ELF-1 (cell line): Measurements from ENCODE around the gene C12orf50.
"Not testable (repeated sequence)": the region's sequence is repeated elsewhere in the genome, so short reads cannot be mapped to it uniquely, and the experiment has no call there.

Source experiments
- DNase-seq: peaks from one replicate; pipeline ENCODE4 v3.0.0-alpha.2; 2016; ENCODE audit warnings: low read depth, low spot score

Gene C12orf50, protein sequence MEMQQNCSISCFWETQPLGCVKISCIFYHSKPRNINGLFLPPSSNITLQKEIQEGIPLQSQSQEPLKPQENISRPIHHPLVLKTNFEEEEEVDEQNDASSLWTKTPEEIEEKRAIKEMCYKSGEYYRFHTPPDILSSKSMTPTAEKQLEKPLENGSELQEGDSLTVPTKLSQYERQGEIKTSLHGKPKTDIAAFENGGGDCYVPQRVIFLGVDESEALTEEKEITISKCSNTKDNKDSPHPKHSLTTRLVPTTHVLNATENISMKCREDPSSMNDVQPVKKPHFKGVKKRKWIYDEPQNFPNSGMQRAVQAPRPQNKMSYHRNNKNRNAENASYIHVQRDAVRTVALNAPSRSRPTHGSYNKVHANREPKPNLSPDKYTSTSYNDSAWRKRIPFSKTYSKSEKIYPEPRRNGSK

DNA sequence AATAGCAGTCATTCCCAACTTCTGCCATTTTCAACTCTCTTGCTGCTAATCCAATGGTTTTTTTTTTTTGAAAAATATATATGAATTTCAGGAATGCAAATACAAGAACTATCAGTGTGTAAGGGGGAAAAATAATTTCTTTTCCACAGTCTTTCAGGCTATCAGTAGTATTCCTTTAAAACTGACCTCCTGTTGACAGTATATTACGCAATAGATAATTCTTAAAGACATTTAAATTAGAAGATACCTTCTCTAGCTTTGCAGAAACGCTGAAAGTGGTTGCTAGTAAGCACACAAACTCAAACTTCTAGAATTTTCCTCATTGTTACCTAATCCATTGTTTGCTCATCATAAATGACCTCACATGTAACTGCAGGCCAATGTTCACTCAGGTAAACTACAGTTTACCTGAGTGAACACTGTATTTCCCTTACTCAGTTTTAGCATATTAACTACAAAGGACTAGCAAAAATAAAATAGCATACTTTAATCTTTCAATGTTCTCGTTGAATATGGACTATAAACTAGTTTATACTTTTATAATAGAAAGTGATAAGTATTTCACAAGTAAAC, at the start of gene C12orf50:
Gene C12orf50 (minus strand): TSS at position 309 of the 573 bp plus-strand sequence. CDS start 2,439 bp downstream, outside the sequence.
- DNase-seq, result no peak

DNA sequence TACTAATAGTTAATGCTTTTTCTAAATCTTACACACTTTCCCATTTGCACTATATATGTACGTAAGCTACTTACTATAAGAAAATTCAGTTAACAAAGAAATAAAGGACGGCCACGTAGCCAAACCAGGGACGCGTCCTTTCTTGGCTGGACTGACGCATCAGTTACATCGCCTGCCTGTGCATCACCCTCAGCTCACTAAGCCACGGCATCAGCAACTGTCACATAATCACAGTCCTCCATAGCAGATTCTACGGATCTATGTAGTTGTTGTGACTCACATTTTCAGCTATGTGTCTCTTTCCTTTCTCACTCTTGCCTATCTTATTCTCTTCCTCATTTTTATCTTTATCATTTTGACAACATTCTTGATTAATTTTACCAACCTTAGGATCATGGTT, 38.1 kb upstream of the C12orf50 start:
- DNase-seq, result no peak

DNA sequence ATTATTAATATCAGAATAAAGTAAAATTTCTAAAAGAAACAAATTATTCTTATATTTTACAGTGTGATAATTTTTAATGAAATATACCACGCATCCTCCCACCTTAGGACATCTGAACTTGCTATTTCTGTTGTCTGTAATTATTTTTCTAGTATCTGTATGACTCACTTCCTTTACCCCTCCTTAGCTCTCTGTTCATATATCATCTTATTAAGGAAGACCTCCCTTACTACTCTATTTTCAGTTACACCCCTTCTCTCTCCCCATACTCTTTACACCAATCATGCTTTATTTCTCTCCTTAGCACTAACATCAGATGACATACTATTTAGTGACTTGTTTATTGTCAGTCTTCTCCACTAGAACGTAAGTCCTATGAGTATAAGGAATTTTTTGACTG, 34.2 kb upstream of the C12orf50 start:
- no peak for DNase-seq

DNA sequence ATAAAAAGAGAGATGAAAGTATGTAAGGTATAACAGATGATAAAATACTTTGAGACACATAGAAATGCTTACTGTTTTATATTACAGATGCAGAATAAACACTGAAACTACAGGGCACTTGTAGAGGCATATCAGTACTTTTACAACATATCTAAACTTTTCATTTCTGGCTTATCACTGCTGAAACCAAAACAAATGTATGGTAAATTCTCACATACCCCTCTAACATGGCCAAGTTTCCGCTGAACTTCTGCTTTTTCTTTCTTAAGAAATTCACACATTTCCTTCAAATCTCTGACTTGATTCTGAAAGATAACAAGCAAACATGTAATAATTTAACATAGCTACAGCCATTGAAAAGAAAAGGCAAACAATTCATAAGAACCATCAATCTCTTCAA, 33.3 kb upstream of the C12orf50 start:
- no peak for DNase-seq

DNA sequence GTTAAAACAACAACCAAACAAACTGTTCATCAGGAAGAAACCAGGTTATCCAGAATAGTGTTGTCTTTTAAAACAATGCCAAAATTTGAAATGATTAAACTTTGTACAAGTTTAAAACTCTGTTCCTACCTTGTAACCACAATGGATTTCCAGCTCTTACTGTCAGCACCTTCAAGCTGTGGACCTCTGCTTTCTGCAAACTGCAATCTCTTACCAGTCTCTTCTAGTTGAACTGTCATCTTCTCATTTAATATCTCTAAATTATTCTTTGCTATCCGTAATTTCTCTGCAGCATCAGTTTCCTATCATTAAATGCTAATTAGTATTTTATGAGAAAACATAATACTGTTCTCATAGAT, 29.5 kb upstream of the C12orf50 start:
- no peak for DNase-seq

DNA sequence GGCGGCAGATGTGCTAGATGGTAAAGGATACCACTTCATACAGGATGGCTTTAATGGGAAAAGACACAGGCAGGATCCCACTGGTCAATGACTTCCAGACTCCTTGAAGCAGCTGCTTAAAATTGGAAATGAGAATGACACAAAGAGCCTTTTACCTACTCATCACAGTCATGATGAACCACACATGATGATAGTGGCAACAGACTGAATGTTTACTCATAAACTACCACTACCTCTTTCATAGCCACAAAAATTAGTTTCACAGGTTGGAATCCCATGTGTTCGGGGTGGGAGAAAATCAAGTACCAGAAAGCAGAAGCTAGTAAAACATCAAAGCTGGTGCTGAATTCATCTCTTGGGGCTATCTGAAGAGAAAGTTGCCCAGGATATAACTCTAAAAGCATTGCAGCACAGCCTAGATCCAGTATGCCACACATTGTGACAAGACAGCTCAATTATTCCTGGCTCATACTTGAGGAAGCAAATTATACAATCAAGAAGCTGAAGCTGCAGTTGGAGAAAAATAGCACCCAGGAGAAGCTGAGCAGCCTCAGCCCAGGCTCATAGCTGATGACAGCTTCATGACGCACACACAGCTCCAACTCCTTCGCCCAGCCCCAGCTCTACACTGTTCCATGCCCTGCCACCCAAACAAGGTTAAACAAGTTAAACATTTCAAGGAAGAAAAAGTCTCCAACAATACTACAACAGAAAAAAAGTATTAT, 29.0 kb upstream of the C12orf50 start:
- no peak for DNase-seq

DNA sequence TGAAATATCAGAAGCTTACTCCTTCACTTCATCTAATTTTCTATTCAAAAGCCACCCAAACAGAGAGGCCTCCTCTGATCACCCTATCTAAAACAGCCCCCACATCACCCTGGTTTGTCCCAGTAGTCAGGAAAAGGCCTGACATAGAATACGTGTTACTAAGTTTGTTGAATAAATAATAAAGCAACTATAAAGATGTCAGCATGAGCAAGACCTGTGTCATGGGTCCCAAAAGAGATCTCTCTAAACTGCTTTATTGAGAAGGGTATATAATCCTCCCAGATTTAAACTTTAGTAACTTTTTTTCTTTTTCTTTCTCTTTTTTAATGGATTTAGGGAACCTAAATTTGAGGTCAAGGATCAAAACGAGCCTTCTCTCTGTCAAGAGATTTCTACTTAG, 27.4 kb upstream of the C12orf50 start:
- DNase-seq, result no peak

DNA sequence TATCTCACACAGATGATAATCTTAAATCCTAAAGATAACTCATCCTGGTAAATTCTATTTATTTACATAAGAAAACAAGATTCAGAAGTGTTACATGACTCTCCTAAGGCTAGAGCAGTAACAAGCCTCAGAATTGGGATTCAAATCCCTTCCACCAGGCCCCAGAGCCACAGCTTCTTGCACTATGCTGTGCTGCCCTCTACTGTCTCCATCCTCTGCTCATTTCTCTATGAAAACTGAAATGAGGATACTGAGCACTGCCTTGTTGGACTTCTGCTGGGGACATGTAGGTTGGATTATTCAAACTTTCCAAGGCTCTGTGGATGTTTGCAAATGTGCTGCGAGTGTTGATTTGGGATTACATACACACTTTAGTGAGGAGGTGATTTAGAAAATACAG, 23.5 kb upstream of the C12orf50 start:
- peak; percentile 27 for DNase-seq

DNA sequence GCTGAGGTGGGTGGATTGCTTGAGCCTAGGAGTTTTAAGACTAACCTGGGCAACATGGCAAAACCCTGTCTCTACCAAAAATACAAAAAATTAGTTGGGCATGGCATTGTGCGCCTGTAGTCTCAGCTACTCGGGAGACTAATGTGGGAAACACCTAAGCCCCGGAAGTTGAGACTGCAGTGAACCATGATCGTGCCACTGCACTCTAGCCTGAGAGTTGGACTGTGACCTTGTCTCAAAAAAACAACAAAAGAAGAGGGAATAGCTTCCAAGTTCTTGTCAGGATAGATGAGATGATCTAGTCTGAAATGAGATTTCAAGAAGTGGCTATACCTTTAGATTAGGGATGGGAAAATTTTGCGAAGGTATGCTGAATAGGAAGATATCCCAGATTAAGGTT, 14.8 kb upstream of the C12orf50 start:
- no peak for DNase-seq

DNA sequence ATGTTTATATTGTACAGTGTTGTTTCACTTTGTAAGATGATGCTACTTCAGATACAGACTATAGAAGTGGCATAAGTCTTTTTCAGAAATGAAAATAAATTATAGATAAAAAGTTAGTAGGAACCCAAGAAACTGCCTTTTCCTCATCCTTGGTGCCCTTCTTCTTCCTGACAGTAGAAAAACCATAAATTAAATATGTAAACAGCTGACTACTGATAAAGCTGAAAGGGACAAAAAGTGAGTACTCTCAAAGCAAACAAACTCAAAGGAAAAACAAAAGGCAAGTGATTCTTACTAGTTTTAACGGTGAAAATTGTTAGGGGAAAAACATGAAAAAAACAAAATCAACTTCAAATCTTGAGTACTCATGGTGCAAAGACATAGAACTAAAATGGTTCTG, 8.6 kb upstream of the C12orf50 start:
- no peak for DNase-seq

DNA sequence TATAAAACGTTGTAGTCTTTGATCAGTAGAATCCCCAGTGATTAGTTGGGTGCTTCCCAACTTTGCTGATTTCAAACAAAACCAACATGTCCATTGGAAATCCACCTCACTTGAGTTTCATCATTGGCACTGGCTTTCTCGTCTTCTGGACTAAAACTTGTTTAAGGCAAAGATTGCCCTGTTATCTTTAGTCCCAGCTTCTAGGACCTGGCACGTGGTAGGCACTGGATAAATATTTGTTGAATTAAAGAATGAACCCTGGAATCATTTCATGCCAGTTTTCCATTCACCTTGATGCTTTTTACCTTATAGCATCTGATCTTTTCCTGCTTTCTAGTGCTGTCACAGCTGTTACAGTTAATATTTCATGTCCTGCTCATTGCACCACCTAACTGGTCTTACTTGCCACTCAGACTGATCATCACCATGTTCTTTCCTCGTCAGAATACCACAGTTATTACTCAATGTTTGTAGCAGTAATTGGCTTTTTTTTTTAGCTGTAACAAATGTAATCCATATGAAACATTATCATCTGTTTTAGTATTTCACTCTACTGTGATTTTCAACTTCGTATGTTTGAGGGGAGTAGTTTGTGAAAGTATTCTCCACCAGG, 7.3 kb upstream of the C12orf50 start:
- DNase-seq, result no peak

DNA sequence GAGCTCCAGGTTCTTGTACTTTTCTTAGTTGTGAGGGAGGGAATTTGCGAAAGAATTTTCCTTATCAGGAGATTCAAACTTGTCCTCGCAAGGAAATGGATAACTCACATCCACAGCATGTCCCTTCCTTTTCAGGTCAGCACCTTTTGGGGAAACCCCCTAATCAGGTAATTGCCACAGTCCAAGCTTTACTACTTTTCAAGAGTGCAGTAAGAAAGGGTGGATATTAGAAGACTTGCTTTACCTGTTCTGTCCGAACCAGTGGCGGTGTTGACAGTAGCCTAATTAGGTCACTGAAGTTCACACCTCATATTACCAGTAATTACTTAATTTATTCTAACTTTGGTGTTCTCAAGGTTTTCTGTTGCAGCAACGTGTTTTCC, 6.7 kb upstream of the C12orf50 start:
- DNase-seq, result no peak

DNA sequence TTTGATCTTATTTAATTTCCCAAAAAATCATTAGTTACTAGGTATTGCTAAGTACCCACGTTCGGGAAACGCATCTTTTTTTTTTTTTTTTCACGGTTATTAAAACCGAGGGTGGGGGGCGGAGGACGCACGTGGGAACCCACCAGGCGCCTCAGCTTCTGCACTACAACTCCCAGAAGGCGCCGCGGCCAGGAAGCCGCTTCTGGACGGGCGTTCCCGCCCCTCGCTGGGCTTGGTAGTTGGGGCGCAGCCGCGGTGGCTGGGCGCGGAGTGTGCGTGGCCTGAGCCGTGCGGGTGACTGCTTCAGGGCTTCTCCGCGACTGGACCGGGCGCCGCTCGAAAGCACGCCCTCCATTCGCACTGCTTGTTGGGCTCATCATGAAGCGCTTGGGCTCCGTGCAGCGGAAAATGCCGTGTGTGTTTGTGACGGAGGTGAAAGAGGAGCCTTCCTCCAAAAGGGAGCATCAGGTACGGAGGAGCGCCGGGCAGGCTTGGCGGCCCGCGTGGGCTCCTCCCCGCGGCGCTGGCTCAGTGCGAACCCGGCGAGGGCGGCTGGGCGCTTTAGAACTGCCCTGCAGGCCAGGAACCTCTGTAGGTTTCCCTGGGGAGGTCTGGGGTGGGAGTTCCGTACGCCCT, 6.2 kb upstream of the C12orf50 start:
- DNase-seq, result peak; percentile 89

DNA sequence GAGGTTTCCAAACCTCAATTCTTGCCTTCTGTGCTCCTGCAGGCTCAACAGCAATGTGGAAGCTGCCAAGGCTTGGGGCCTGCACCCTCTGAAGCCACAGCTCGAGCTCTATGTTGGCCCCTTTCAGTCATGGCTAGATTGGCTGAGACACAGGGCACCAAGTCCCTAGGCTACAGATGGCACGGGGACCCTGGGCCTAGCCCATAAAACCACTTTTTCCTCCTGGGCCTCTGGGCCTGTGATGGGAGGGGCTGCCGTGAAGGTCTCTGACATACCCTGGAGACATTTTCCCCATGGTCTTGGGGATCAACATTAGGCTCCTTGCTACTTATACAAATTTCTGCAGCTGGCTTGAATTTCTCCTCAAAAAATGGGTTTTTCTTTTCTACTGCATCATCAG, 2.0 kb upstream of the C12orf50 start:
- DNase-seq, result not testable (repeated sequence)

DNA sequence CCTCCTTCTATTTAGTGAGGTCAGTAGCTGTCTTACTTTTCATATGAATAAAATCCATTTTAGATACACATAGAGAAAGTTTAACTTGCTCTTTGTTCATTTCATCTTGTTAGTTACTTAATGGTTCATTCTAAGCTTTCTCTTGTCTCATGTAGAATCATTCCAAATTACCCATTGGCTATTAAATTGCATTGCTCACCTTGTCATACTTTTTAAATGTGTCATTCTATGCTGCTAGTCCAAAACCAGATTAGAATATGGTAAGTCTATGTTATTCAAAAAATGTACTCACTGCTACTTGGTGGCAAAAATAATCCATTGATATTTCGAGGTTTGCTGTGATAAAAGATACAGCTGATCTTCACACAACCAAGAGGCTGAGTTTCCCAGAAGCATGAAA, 3.0 kb downstream of the C12orf50 start:
- DNase-seq, result no peak

DNA sequence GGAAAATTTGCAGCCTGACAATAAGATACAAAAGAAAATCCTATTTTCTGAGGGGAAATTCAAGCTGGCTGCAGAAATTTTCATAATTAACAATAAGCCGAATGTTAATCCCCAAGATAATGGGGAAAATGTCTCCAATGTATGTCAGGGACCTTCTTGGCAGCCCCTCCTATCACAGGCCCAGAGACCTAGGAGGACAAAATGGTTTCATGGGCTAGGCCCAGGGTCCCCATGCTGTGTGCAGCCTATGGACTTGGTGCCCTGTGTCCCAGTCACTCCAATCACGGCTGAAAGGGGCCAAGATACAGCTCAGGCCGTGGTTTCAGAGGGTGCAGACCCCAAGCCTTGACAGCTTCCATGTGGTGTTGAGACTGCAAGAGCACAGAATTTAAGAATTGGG, 11.2 kb downstream of the C12orf50 start:
- DNase-seq, result no peak

DNA sequence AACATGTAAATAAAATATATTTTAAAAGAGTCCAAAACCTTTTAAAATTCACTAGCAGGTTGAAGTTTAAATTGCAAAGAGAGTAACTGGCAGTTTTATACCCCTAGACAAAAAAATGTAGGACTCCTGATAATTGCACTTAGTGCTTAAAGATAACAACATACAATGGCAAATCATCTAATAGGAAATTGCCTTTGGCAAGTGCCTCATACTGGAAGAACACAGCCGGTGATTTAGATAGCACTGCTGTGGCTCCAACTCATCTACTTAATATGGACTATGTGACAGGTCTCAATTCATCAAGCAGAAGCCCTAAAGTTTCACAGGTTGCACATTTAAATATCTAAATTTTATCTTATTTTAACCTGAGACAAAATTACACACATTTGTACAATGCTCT, 13.4 kb downstream of the C12orf50 start:
- no peak for DNase-seq

DNA sequence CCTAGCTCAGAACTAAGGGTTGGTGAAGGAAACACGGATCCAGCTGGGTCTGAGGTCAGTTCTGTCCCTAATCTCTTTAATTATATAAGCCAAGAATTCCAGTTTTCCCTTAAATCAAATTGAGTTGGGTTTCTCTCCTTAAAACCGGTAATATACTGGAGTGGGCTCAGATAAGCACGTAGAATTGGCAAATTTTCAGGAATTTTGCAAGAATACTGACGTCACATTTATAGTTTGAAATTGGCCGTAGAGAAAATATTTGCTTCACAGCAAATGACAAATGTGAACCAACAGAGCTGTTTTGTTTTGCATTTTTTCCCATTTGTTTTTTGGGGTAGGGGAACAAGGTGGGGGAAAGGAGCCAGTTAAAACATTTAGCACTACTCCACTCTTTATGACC, 17.4 kb downstream of the C12orf50 start:
- no peak for DNase-seq

DNA sequence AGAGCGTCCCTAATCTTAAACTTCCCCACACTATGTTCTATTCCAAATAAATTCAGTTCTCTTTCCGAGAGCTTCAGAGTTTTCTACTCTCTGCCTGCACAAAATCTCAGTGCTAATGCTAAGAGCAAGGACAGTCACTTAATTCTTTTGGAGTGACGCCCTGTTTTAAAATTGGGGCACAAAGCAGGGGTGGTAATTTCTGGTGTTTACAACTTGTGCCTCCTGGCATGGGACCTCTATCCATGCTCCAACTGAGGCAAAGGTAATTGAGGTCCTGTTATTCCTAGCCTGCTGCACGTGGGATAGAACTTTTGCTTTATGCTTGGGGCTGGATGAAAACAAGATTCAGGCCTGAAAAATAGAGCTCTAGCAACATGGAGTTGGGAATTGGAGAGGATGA, 22.9 kb downstream of the C12orf50 start:
- no peak for DNase-seq

DNA sequence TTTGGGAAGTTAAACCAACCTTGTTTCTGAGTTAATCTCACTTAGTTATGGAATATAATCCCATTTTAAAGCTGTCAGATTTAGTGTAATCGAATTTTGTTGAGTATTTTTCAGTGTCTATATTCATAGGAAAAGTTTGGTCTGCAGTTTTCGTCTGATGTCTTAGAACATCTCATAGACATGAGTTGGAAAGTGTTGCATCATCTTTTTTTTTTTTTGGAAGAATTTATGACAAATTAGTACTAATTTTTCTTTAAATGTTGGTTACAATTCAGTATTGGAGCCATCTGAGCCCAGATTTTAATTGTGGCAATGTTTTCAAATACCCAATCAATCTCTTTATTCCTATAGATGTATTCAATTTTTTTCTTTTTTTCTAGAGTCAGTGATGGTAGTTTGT, 27.9 kb downstream of the C12orf50 start:
- DNase-seq, result no peak

DNA sequence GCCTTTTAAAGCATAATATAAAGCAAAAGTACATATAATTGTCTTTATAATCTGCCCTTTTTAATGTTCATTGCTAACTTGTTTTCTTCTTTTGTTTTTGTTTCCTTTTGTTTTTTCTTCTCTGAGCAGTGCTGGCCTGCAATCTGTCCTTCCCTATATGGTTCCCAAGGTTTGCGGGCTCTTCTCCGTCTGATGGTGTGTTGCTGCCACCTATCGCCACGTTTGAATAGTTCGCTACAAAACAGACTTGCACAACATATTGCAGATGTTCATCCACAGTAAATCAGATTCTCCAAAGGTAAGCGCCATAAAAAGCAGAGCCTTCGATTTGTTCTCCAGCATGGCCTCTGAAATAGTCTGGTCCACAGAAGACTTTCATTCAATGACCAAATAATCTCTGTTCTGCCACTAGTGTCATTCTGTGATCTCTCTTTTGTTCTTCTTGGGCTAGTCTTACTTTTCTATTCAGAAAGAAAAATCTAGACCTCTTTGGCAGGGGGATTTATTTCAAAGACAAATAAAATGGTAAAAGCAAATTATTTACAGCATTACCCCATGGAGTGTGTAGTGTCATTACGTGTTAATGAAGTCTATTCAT, 33.5 kb downstream of the C12orf50 start:
- peak; percentile 63 for DNase-seq

DNA sequence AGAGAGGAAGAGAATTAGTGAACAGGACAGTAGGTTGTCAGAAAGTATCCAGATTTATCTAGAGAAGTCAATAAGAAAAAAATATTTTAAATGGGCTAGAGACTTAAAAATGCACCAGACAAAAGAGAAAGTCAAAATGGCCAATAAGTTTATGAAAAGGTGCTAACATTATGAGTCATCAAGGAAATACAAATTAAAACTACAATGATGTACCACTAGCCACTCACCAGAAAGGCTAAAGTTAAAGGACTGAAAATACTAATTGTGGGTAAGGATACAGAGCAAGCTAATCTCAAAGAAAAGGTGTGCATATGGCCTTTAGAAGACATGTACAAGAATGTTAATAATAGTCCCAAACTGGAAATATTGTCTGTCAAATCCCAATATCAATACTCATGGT, 37.7 kb downstream of the C12orf50 start:
- DNase-seq, result no peak
